Neural progenitor cell (in vitro differentiated cells): ENCODE data around the gene MDM4.

Source experiments
- EZH2 ChIP-seq: fragments of 200-600 bp; sonication (generic); IDR thresholded peaks from 2 replicates; pipeline ENCODE4 v1.6.1; 2017; ENCODE audit warnings: antibody characterized with exemption, mild to moderate bottlenecking, moderate library complexity
- TF ChIP-seq, protein P1 (sequence below): fragments of 200-600 bp; sonication (generic); IDR thresholded peaks from 2 replicates; pipeline ENCODE4 v1.5.1; 2017; ENCODE audit warnings: antibody characterized with exemption, mild to moderate bottlenecking

GRCh38 chr1:204494281-204495077 is 21.7 kb upstream of the MDM4 start, which contains the start of gene PIK3C2B:
- TF ChIP-seq, protein P1, sequence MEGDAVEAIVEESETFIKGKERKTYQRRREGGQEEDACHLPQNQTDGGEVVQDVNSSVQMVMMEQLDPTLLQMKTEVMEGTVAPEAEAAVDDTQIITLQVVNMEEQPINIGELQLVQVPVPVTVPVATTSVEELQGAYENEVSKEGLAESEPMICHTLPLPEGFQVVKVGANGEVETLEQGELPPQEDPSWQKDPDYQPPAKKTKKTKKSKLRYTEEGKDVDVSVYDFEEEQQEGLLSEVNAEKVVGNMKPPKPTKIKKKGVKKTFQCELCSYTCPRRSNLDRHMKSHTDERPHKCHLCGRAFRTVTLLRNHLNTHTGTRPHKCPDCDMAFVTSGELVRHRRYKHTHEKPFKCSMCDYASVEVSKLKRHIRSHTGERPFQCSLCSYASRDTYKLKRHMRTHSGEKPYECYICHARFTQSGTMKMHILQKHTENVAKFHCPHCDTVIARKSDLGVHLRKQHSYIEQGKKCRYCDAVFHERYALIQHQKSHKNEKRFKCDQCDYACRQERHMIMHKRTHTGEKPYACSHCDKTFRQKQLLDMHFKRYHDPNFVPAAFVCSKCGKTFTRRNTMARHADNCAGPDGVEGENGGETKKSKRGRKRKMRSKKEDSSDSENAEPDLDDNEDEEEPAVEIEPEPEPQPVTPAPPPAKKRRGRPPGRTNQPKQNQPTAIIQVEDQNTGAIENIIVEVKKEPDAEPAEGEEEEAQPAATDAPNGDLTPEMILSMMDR = peak; percentile 52
- TF ChIP-seq EZH2 = no peak
